Measurements from ENCODE around the gene SEBOX.

Gene SEBOX

DNA sequence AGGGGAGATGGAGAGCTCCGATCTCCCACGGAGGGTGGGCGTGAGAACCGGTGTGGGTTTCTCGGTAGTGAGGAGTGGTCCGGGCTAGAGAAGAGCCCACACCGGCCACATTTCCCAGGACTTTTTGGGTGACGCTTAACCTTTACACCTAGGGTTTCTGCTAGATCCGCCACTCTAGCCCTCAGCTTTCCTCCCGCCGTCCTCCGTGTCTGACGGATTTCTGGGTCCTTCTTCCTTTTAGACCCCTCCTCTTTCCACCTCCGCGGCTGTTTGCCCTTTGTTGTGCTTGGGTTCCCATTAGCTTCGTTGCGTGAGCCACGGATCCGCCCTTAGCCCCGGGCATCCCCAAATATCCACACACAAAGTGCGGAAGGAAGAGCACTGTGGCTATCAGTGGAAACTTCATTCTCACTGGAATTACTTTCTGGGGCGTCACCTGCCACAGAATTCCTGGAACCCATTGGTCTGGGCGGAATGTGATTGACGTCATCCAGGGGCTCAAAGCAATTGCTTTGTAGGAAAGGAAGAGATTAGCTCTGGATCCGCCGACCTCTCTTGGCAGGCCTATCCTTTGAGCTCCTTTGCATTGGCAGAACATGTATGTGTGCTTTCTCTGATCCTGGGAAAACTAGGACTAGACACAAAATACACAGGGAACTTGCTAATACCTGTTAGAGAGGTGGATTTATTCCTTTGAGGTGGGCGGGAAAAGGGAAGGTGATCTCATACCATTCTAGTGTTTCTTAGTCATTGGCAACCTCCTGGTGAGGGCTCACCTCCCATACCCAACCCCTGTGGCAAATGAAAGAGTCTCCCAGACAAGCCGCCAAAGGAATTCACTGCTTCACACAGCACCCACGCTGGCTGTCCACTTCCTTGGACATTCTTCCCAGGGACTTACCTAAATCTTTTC is 28.8 kb downstream of the SEBOX start:
- H3K4me1 ChIP-seq (ENCODE audit: control insufficient read depth, low read length), result peaks cover 20% of the 10 kb centered on the region
- peaks cover 1% of the 10 kb centered on the region for H3K36me3 ChIP-seq (ENCODE audit: control insufficient read depth, low read length)
- no peak for TF ChIP-seq EZH2phosphoT487 (IDR thresholded peaks at IDR 0.05; ENCODE audit: borderline replicate concordance, low read length)
- TF ChIP-seq, protein P1, sequence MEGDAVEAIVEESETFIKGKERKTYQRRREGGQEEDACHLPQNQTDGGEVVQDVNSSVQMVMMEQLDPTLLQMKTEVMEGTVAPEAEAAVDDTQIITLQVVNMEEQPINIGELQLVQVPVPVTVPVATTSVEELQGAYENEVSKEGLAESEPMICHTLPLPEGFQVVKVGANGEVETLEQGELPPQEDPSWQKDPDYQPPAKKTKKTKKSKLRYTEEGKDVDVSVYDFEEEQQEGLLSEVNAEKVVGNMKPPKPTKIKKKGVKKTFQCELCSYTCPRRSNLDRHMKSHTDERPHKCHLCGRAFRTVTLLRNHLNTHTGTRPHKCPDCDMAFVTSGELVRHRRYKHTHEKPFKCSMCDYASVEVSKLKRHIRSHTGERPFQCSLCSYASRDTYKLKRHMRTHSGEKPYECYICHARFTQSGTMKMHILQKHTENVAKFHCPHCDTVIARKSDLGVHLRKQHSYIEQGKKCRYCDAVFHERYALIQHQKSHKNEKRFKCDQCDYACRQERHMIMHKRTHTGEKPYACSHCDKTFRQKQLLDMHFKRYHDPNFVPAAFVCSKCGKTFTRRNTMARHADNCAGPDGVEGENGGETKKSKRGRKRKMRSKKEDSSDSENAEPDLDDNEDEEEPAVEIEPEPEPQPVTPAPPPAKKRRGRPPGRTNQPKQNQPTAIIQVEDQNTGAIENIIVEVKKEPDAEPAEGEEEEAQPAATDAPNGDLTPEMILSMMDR (IDR thresholded peaks at IDR 0.05; ENCODE audit: low read depth, low read length, poor library complexity, severe bottlenecking), result no peak
- H3K4me3 ChIP-seq (ENCODE audit: low read length), result peak overlapping the region; percentile 99
- H3K27me3 ChIP-seq (ENCODE audit: control insufficient read depth, low read length), result no peaks in the 10 kb centered on the region
- peak overlapping the region; percentile 83 for H3K4me2 ChIP-seq (ENCODE audit: low read length)
- H3K79me2 ChIP-seq (ENCODE audit: control insufficient read depth, low read length), result peaks cover 39% of the 10 kb centered on the region
- no peak overlapping the region for H3K27ac ChIP-seq (ENCODE audit: low read depth, low read length)
- H3K9me2 ChIP-seq (replicated peaks; ENCODE audit: control insufficient read depth, low read length), result no peaks in the 10 kb centered on the region
- 0 out of 2 replicates have a peak, but pooled peaks cover 3% of the 10 kb centered on the region for H4K20me1 ChIP-seq (ENCODE audit: control insufficient read depth, insufficient read depth, low read depth, low read length)
- no peaks in the 10 kb centered on the region for H3K9me3 ChIP-seq (ENCODE audit: control insufficient read depth, insufficient read depth, low read length)
- H3F3A ChIP-seq (ENCODE audit: control insufficient read depth, insufficient read depth), result 0 out of 2 replicates have a peak, but pooled peaks cover 2% of the 10 kb centered on the region

DNA sequence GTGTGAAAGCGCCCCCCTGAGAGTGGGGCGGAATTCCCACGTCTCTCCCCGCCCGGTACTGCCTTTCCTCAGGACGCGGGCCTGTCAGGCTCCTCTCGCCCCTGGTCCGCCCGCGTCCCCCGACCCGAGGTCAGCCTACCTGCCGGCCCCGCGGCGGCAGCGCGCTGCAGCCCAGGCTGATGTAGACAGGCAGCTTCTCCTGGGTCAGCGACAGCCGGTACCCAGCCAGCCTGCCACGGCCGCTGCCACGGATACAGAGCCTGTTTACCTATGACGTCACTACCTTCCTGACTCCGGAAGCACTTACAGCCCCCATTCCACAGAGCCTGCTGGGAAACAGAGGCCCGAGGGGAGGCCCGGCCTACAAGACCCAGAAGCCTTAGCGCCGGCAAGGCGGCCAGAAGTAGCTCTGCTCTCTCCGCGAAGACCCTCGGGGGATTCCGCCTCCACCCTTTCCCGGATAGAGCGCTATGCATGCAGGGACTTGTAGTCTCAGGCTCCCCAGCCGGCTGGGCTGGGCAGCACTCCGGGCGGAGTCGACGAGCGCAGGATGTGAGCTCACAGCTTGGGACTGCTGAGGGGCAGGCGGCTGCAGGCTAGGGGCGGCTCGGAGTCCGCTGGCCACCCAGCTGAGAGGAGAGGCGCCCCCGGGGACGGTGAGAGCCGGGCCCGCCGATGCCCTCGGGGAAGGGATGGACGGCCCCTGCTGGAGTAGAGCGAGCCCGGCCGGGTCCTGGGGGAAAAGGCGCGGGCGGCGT is 29.6 kb downstream of the SEBOX start, which contains the start of the genes IFT20 and TNFAIP1:
TSS of gene IFT20 (minus strand) at position 272 of the 758 bp plus-strand sequence. CDS start 3,487 bp downstream, outside the sequence.
TSS of gene TNFAIP1 (plus strand) at position 561 of the 758 bp plus-strand sequence. CDS start 3,761 bp downstream, outside the sequence.
- H3K79me2 ChIP-seq (ENCODE audit: control insufficient read depth, low read length), result peaks cover 39% of the 10 kb centered on the region
- no peaks in the 10 kb centered on the region for H3K9me3 ChIP-seq (ENCODE audit: control insufficient read depth, insufficient read depth, low read length)
- peak within 1 kb of the TSS; percentile 88 for H3K4me2 ChIP-seq (ENCODE audit: low read length)
- H3K4me3 ChIP-seq (ENCODE audit: low read length), result peak within 1 kb of the TSS; percentile 99
- H3K9me2 ChIP-seq (replicated peaks; ENCODE audit: control insufficient read depth, low read length), result no peaks in the 10 kb centered on the region
- H3K36me3 ChIP-seq (ENCODE audit: control insufficient read depth, low read length), result no peaks in the 10 kb centered on the region
- H3K27me3 ChIP-seq (ENCODE audit: control insufficient read depth, low read length), result no peaks in the 10 kb centered on the region
- H4K20me1 ChIP-seq (ENCODE audit: control insufficient read depth, insufficient read depth, low read depth, low read length), result 0 out of 2 replicates have a peak, but pooled peaks cover 3% of the 10 kb centered on the region
- peaks cover 20% of the 10 kb centered on the region for H3K4me1 ChIP-seq (ENCODE audit: control insufficient read depth, low read length)
- H3F3A ChIP-seq (ENCODE audit: control insufficient read depth, insufficient read depth), result peaks cover 3% of the 10 kb centered on the region; the same call in 1 of the 2 replicates
- no peak within 1 kb of the TSS for H3K27ac ChIP-seq (ENCODE audit: low read depth, low read length)
- no peak for TF ChIP-seq EZH2phosphoT487 (IDR thresholded peaks at IDR 0.05; ENCODE audit: borderline replicate concordance, low read length)
- TF ChIP-seq, protein P1 (IDR thresholded peaks at IDR 0.05; ENCODE audit: low read depth, low read length, poor library complexity, severe bottlenecking), result no peak

DNA sequence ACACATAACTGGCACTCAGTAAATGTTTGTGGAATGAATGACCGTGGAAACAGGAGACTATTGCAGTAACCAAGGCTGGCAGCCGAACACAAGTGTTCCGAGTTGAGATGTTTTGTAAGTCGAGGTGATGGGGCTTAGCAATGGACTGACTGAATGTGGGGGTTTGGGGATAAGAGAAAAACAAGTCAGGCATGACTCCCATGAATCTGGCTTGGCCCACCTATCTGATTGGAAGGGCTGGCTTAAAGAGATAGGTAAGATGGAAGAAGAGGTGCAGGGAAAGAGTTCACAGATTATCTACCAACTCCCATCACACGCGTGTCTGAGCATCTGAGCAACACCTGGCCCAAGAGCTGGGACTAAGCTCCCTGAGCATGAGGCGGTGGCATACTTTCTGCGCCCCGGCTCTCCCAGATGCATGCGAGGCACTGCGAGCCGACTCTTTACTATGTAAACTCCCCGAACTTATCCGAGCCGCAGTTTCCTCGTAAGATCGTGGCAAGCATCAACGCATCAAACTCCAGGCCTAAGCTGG is 30.3 kb downstream of the SEBOX start:
- Histone ChIP-seq H4K20me1 (ENCODE audit: control insufficient read depth, insufficient read depth, low read depth, low read length) (0 out of 2 replicates have a peak, but pooled peaks cover 3% of the 10 kb centered on the region), H3F3A (ENCODE audit: control insufficient read depth, insufficient read depth) (peaks cover 6% of the 10 kb centered on the region), H3K9me2 (replicated peaks; ENCODE audit: control insufficient read depth, low read length) (no peaks in the 10 kb centered on the region), H3K27me3 (ENCODE audit: control insufficient read depth, low read length) (no peaks in the 10 kb centered on the region), H3K4me3 (ENCODE audit: low read length) (peak overlapping the region; percentile 99), H3K9me3 (ENCODE audit: control insufficient read depth, insufficient read depth, low read length) (no peaks in the 10 kb centered on the region), H3K27ac (ENCODE audit: low read depth, low read length) (no peak overlapping the region), H3K4me2 (ENCODE audit: low read length) (peak overlapping the region; percentile 88), H3K36me3 (ENCODE audit: control insufficient read depth, low read length) (no peaks in the 10 kb centered on the region), H3K4me1 (ENCODE audit: control insufficient read depth, low read length) (peaks cover 20% of the 10 kb centered on the region), H3K79me2 (ENCODE audit: control insufficient read depth, low read length) (peaks cover 39% of the 10 kb centered on the region)
- TF ChIP-seq, protein P1 (IDR thresholded peaks at IDR 0.05; ENCODE audit: low read depth, low read length, poor library complexity, severe bottlenecking), result no peak
- TF ChIP-seq EZH2phosphoT487 (IDR thresholded peaks at IDR 0.05; ENCODE audit: borderline replicate concordance, low read length), result no peak

Data from DOHH2 (cell line).